ENCODE data around the gene IRF2.

- no peak for TF ChIP-seq CTCF (IDR thresholded peaks at IDR 0.05; ENCODE audit: low read depth, low read length)
- TF ChIP-seq POLR2A (IDR thresholded peaks at IDR 0.05; ENCODE audit: extremely low read depth, insufficient read length), result no peak
- no peak for TF ChIP-seq MAX (IDR thresholded peaks at IDR 0.05; ENCODE audit: low read depth, low read length)
Measured at GRCh38 chr4:184442314-184442635, 32.1 kb downstream of the IRF2 start.
